Activated gamma-delta T cell (primary cell): ENCODE data around the gene CCDC43.

Experiments used
- DNase-seq: peaks from one replicate; lab custom pipeline; 2025; lab: John Stamatoyannopoulos, UW

Gene CCDC43

DNA sequence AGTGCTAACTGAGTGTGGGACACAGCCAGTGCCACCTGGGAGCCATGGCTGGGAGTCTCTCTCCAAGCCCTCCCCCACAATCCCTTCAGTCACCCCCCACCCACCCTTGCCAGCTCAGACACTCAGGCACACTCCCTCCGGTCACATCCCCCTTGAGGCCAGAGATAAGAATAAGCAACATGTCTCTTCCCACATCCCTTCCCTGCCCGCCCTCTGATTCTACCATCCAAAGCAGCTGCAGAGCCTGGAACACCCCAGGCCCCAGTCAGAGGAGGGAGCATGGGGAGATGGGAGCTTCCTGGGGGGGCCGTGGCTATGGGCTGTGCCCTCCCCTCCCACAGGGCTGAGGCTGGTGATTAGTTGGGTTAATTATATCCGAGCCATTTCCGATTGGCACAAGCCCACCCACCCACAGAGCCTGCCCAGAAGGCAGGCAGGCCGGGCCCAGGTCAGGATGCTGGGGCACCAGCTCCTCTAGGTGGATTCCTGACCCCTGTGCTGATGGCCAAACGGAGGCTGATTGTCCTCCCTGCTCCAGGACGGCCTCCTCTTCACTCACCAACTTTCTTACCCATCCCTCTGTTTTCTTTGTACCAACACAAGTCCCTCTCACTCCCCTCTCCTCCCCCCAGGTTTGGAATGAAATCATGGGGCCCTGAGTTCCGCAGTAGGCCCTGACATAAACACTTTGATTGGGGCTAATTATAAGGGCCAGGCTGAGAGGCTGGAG is 61.9 kb downstream of the CCDC43 start:
- DNase-seq: no peak
